OCI-LY7 (cell line): ENCODE data around the gene AIFM1. TPM values are rescaled to one million over a fixed set of nuclear protein-coding genes. Genes with fewer than 3 reads are reported as not detected.
A peak's percentile ranks its signal among the peaks of the same experiment; 100 is the strongest.

Experiments
- BruUV-seq: library from RNA; stranded (reverse); fragments of 400-500 nt; replicated peaks from 2 replicates; lab custom pipeline; 2021; lab: Mats Ljungman, UMichigan
- CTCF ChIA-PET: fragments of 300-600 bp; sonication (Branson Sonifier 250); formaldehyde crosslinking; loops from one replicate; lab custom pipeline; 2022; ENCODE audit warnings: antibody characterized with exemption; ENCODE audit not compliant: unreplicated experiment; lab: Charles Lee
- POLR2A ChIA-PET: fragments of 300-600 bp; sonication (Branson Sonifier 250); formaldehyde crosslinking; loops from one replicate; lab custom pipeline; 2022; ENCODE audit warnings: antibody characterized with exemption; lab: Charles Lee
- DNase-seq: peaks from one replicate; pipeline ENCODE4 v3.0.0-alpha.2; 2015; ENCODE audit warnings: low spot score
- H2AFZ ChIP-seq: fragments of 200-600 bp; sonication (generic), shearing (Covaris generic); 2 replicates; pipeline ENCODE4 v1.6.1; 2014; ENCODE audit warnings: mild to moderate bottlenecking, antibody characterized with exemption, low read length, moderate library complexity
- H3K27ac ChIP-seq: fragments of 200-600 bp; sonication (generic); 2 replicates; pipeline ENCODE4 v1.5.1; 2014; ENCODE audit warnings: mixed run types, low read depth, mild to moderate bottlenecking, moderate library complexity, low read length, inconsistent platforms; ENCODE audit not compliant: poor library complexity, severe bottlenecking
- H3K36me3 ChIP-seq: fragments of 200-600 bp; sonication (generic); 2 replicates; pipeline ENCODE4 v1.6.1; 2014; ENCODE audit warnings: mild to moderate bottlenecking, antibody characterized with exemption, low read length, moderate library complexity, mixed read lengths; ENCODE audit not compliant: insufficient read depth
- H3K4me1 ChIP-seq: fragments of 200-600 bp; sonication (generic); 2 replicates; pipeline ENCODE4 v1.5.1; 2014; ENCODE audit warnings: mild to moderate bottlenecking, low read length; ENCODE audit not compliant: insufficient read depth, poor library complexity, severe bottlenecking
- H3K4me2 ChIP-seq: fragments of 200-600 bp; sonication (generic); 2 replicates; pipeline ENCODE4 v1.6.1; 2014; ENCODE audit warnings: mild to moderate bottlenecking, low read length
- H3K4me3 ChIP-seq: fragments of 200-600 bp; sonication (generic); 2 replicates; pipeline ENCODE4 v1.5.1; 2014; ENCODE audit warnings: mild to moderate bottlenecking, low read depth, low read length; ENCODE audit not compliant: poor library complexity, severe bottlenecking
- H3K79me2 ChIP-seq: fragments of 200-600 bp; sonication (generic); 2 replicates; pipeline ENCODE4 v1.6.1; 2016; ENCODE audit warnings: low read depth, mild to moderate bottlenecking, low read length, moderate library complexity, mixed read lengths; ENCODE audit not compliant: insufficient read depth
- H3K9me2 ChIP-seq: fragments of 200-600 bp; sonication (generic); 2 replicates; pipeline ENCODE4 v1.6.1; 2016; ENCODE audit warnings: mild to moderate bottlenecking, low read length, mixed read lengths; ENCODE audit not compliant: insufficient read depth
- H3K9me3 ChIP-seq: fragments of 200-600 bp; sonication (generic); 2 replicates; pipeline ENCODE4 v1.6.1; 2014; ENCODE audit warnings: mild to moderate bottlenecking, mixed run types, low read length, mixed read lengths
- H4K20me1 ChIP-seq: fragments of 200-600 bp; sonication (generic); 2 replicates; pipeline ENCODE4 v1.6.1; 2014; ENCODE audit warnings: mild to moderate bottlenecking, antibody characterized with exemption, low read length, moderate library complexity, mixed read lengths; ENCODE audit not compliant: insufficient read depth
- CTCF ChIP-seq: fragments of 200-600 bp; sonication (generic); conservative IDR thresholded peaks from 2 replicates; pipeline ENCODE4 v1.5.1; 2014; ENCODE audit warnings: mild to moderate bottlenecking, antibody characterized with exemption, low read length, moderate library complexity, mixed read lengths
- EZH2phosphoT487 ChIP-seq: fragments of 200-600 bp; sonication (generic); IDR thresholded peaks from 2 replicates; pipeline ENCODE4 v1.6.1; 2018; ENCODE audit warnings: low read depth, borderline replicate concordance, mild to moderate bottlenecking, mixed run types, antibody characterized with exemption, low read length, moderate library complexity, mixed read lengths
- intact Hi-C: fragments of 100-400 bp; cut with micrococcal nuclease; formaldehyde crosslinking; loops from one replicate; pipeline ENCODE4 v1.10.0; 2022; ENCODE audit not compliant: unreplicated experiment
- total RNA-seq, 2 experiments: library from RNA; depleted of rRNA in 1 of 2; stranded (reverse); fragments of >200 nt in 1 of 2; shearing (Covaris generic) in 1 of 2; gene quantifications; 2 replicates each; pipeline ENCODE4 v1.2.3, GENCODE V29; 2014 to 2022

The AIFM1 gene
- total RNA-seq, 2 experiments from 2014 or later, result 23.1 to 45.7 TPM

- H2AFZ ChIP-seq, result no peak overlapping the region
- no peak for DNase-seq
- H3K9me2 ChIP-seq, result no peaks in the 10 kb centered on the region
- peak overlapping the region; percentile 84 for H3K4me2 ChIP-seq
- TF ChIP-seq CTCF (no peak), EZH2phosphoT487 (no peak)
- H3K4me3 ChIP-seq, result peak overlapping the region; percentile 58
- H3K79me2 ChIP-seq, result peaks cover 36% of the 10 kb centered on the region; the same call in 1 of the 2 replicates
- intact Hi-C loops, result loop anchor here (2.0 to 10.0 kb wide), 2 partner anchors 84 to 308 kb away; partner anchors contain the start of gene SASH3
- H3K9me3 ChIP-seq, result no peaks in the 10 kb centered on the region
- POLR2A ChIA-PET, result interaction anchor here (1.9 kb wide), 1 partner anchor 26 kb away, joined by 12 read pairs; the partner anchor contains the start of gene ELF4
- H3K4me1 ChIP-seq, result peaks cover 69% of the 10 kb centered on the region
- H3K36me3 ChIP-seq, result peaks cover 7% of the 10 kb centered on the region; the same call in 1 of the 2 replicates
- CTCF ChIA-PET, result no interaction called here
- peak overlapping the region; percentile 93 for H3K27ac ChIP-seq
- BruUV-seq, result no TSS peak
- no peaks in the 10 kb centered on the region for H4K20me1 ChIP-seq
Observed at GRCh38 chrX:130083107-130083490, 82.5 kb downstream of the AIFM1 start.

GRCh38 chrX:130082244-130083106 lies 83.2 kb downstream of the AIFM1 start:
- Histone ChIP-seq H3K36me3 (peaks cover 10% of the 10 kb centered on the region; the same call in 1 of the 2 replicates), H3K79me2 (peaks cover 30% of the 10 kb centered on the region; the same call in 1 of the 2 replicates), H3K9me2 (no peaks in the 10 kb centered on the region), H3K4me1 (peaks cover 63% of the 10 kb centered on the region), H3K4me2 (peak overlapping the region; percentile 84), H2AFZ (no peak overlapping the region), H3K4me3 (peak overlapping the region; percentile 58), H4K20me1 (no peaks in the 10 kb centered on the region), H3K27ac (peak overlapping the region; percentile 93), H3K9me3 (no peaks in the 10 kb centered on the region)
- intact Hi-C loops, result loop anchor here (2.0 to 10.0 kb wide), 2 partner anchors 84 to 308 kb away; partner anchors contain the start of gene SASH3
- BruUV-seq, result no TSS peak
- POLR2A ChIA-PET, result interaction anchor here (0.6 to 1.9 kb wide), 3 partner anchors 27 to 38 kb away, joined by 4 to 12 read pairs (median 4); partner anchors contain the start of gene ELF4
- TF ChIP-seq CTCF (peak; percentile 52), EZH2phosphoT487 (no peak)
- CTCF ChIA-PET, result no interaction called here
- DNase-seq, result peak; percentile 67
